Skin epidermis (tissue), 12 donors: Measurements from ENCODE around the gene ATP1A1.
A peak's percentile ranks its signal among the peaks of the same experiment; 100 is the strongest.

Experiments
- H3K27ac ChIP-seq, 21 experiments: fragments of 200-600 bp; sonication (generic) in 11 of 21; one replicate each; pipeline ENCODE4 v1.5.0; 2020; ENCODE audit warnings: mild to moderate bottlenecking in 3 of 21, inconsistent platforms in 2 of 21, moderate library complexity in 2 of 21
- H3K4me3 ChIP-seq, 7 experiments: fragments of 200-600 bp; sonication (generic) in 2 of 7; one replicate each; pipeline ENCODE4 v1.5.0; 2020; ENCODE audit warnings: inconsistent platforms in 2 of 7, mild to moderate bottlenecking in 2 of 7, moderate library complexity in 1 of 7

The ATP1A1 gene

GRCh38 chr1:116340506-116341231 is 32.4 kb upstream of the ATP1A1 start:
- Histone ChIP-seq H3K4me3 (no peak overlapping the region), H3K27ac (peak overlapping the region in 5 of 21 experiments; percentile 10 to 31 (median 12))

DNA sequence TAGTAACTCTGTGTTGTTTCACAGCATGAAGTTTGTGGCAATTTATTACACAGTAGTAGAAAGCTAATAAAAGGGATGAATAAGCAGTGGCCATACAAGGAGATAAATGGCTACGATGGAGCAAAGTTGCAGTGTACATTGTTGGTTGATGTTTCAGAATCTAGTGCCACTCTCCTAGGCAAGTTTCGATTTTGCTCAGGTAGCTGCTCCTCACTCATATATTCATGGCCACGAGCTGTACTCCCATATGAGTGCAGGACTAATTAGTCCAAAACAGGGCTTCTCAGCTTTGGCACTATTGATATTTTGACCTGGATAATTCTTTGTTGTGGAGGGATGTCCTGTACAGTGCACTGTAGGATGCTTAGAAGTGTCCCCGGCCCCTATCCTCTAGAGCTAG is 30.0 kb upstream of the ATP1A1 start:
- Histone ChIP-seq H3K27ac (no peak overlapping the region), H3K4me3 (no peak overlapping the region)

DNA sequence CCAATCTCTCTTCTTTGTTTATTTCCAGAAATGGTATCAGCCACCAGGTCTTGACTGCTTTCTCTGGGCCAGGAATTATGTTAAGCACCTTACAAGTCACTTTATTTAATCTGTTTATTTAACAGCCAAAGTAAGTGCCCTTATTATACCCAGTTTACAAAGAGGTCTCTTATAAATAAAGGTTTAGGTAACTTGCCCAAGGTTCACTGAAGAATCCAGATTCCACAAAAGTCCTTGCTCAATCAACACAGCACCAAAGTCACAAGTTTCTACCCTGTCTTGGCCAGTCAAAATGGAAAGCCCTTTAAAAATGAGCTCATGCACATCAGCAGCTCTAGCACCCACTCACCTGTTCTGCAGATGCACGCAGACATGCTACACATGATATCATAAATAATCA is 28.0 kb upstream of the ATP1A1 start:
- Histone ChIP-seq H3K4me3 (no peak overlapping the region), H3K27ac (no peak overlapping the region)

DNA sequence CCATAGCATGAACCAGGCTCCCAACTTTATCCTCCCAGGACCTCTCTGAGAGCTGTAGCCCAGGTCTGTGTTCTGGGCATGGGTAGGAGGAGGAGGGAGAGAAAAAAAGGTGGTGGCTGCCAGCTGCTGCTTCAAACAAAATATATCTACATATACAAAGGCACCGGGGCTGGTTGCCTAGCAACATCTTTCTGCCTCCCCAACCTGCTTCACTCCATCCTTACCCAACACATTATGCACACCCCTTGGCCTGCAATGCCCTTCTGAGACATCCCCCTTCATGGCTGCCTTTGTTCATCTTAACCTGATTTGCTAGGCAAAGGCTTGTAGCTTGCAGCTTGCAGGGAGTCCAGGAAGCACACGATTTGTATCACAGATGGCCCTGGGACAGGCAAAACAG is 27.2 kb upstream of the ATP1A1 start:
- Histone ChIP-seq H3K4me3 (no peak overlapping the region), H3K27ac (no peak overlapping the region)

DNA sequence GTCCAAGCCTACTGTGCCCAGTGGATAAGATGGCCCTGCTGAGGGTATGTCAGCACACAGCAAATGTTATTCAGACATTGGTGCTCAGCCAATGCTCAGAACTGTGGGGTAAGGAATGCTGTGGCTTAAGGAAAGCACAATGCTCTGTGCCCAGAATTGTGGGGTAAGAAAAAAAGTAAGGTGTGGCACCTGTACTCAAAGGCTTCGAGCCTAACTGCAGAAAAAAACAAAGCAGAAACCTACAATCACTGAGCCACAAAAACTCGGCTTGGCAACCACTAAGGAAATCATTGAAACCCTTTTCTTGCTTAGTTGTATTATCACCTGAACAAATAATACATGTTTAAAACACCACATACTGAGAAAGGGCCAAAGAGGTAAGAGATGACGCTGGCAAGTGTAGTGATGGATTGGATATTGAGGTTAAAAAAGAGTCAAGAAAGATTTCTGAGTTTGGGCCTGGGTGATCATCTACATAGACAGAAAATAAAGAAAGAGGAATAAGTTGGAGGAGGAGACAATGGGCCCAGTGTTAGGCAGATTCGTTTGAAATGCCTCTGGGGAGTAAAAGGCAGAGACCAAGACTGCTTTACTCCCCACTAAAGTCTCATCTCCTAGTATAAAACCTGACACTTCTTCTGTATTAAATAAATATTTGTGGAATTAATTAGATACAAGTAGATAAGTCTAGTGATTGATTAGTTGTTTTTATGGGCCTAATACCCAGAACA is 25.9 kb upstream of the ATP1A1 start:
- Histone ChIP-seq H3K4me3 (no peak overlapping the region), H3K27ac (peak overlapping the region in 4 of 21 experiments; percentile 5 to 48 (median 22))

- H3K27ac ChIP-seq, result peak overlapping the region in 3 of 21 experiments; percentile 5 to 26 (median 18)
These were observed 25.3 kb upstream of the ATP1A1 start for GRCh38 chr1:116347696-116348095.

GRCh38 chr1:116350097-116350645 is 22.9 kb upstream of the ATP1A1 start:
- Histone ChIP-seq H3K27ac (no peak overlapping the region), H3K4me3 (no peak overlapping the region)

More at GRCh38 chr1:116347696-116348095, 25.3 kb upstream of the ATP1A1 start:
- no peak overlapping the region for H3K4me3 ChIP-seq

- no peak overlapping the region for H3K4me3 ChIP-seq
- H3K27ac ChIP-seq, result peak overlapping the region in 1 of 21 experiments; percentile 59
These were observed 21.1 kb upstream of the ATP1A1 start for GRCh38 chr1:116351914-116352313.

DNA sequence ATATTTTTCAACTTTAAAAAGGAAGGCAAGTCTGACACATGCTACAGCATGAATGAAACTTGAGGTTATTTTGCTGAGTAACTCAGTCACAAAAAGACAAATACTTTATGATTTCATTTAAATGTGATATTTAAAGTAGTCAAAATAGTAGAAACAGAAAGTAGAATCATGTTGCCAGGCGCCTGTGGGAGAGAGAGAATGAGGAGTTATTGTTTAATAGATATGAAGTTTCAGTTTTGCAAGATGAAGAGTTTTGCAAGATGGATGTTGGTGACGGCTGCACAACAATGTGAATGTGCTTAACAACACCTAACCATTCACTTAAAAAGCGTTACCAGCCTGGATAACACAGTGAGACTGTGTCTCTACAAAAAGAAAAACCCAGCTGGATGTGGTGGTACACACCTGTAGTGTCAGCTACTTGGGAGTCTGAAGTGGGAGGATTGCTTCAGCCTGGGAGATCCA is 20.7 kb upstream of the ATP1A1 start:
- peak overlapping the region in 1 of 21 experiments; percentile 59 for H3K27ac ChIP-seq
- H3K4me3 ChIP-seq, result no peak overlapping the region

GRCh38 chr1:116353155-116353554 is 19.9 kb upstream of the ATP1A1 start:
- no peak overlapping the region for H3K4me3 ChIP-seq
- H3K27ac ChIP-seq, result no peak overlapping the region

GRCh38 chr1:116356067-116356466 is 17.0 kb upstream of the ATP1A1 start:
- H3K27ac ChIP-seq, result peak overlapping the region in 1 of 21 experiments; percentile 22

GRCh38 chr1:116356673-116357072 is 16.4 kb upstream of the ATP1A1 start:
- Histone ChIP-seq H3K4me3 (no peak overlapping the region), H3K27ac (no peak overlapping the region)

More at GRCh38 chr1:116356067-116356466, 17.0 kb upstream of the ATP1A1 start:
- no peak overlapping the region for H3K4me3 ChIP-seq

- H3K4me3 ChIP-seq, result no peak overlapping the region
- H3K27ac ChIP-seq, result no peak overlapping the region
These were observed 15.6 kb upstream of the ATP1A1 start for GRCh38 chr1:116357487-116357886.

DNA sequence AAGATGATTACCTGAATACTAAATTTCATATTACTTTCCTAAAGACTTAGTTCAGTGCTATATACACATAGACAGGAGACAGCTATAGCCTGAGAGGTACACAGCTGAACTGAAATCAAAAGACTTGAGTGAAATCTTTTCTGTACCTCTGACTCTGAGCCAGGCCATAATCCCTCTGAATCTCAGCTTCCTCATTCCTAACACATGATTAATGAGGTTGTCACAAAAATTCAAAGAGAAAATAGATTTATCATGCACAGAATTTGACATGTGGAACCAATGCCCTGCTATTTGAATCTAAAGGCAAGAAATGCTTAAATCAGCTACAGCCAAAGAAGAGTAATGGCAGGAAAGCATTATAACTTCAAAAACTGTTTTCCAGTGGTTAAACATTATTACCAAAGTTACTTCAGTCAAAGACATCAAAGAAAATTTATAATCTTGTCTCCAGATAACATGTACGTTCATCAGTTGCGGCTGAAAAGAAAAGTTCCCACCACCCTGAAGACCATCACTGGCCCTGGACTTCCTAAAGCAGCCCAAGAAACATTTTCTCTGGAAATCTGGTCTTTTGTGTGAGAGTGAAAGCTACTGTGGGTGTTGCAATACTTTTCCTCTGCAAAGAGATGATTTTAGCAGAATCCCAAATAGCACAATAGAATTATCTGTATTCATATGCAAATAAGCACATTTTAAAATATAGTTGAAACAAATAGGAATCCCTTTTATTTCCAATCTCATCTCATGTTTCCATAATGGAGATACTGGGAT is 13.8 kb upstream of the ATP1A1 start:
- H3K27ac ChIP-seq, result peak overlapping the region in 1 of 21 experiments; percentile 1
- no peak overlapping the region for H3K4me3 ChIP-seq

GRCh38 chr1:116359871-116360270 is 13.2 kb upstream of the ATP1A1 start:
- Histone ChIP-seq H3K4me3 (no peak overlapping the region), H3K27ac (peak overlapping the region in 1 of 21 experiments; percentile 1)

GRCh38 chr1:116360429-116361173 is 12.4 kb upstream of the ATP1A1 start:
- no peak overlapping the region for H3K4me3 ChIP-seq
- H3K27ac ChIP-seq, result no peak overlapping the region

DNA sequence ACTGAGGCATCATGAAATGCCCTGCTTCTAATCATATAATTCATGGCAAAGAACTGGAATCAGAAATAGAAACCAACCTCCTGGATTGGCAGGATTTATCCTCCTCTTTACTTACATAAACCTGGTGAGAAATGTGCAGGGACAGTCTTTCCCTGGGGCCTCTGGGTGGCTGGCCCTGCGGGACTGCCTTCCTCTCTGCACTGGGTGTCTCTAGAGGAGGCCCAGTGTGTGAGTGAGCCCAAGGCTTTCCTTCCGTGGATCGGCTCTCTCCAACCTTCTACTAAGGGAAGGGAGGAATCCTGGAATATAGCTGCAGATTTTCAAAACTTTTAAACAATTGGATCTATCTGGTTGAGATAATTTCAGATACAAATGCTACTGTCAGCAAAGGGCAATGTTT is 11.4 kb upstream of the ATP1A1 start:
- no peak overlapping the region for H3K27ac ChIP-seq

DNA sequence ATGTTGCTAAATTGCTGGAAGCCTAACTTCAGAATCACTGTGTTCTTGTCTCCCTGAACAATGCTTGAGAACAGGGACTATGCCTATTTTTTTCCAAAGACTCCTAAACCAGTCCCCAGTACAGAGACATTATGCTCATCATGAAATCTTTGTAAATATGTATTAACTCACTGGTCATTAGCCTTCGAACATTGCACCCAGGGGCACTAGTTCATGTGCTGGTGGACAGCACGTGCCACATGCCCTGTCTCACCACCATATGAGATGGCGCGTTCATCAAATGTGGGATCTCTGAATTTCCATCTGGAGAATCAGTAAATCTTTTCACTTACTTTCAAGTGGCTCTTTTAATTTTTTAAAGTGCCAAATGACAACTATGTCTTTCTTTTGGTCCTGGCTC is 11.0 kb upstream of the ATP1A1 start:
- no peak overlapping the region for H3K4me3 ChIP-seq
- no peak overlapping the region for H3K27ac ChIP-seq

More for the DNA sequence above, 11.4 kb upstream of the ATP1A1 start:
- H3K4me3 ChIP-seq, result no peak overlapping the region

DNA sequence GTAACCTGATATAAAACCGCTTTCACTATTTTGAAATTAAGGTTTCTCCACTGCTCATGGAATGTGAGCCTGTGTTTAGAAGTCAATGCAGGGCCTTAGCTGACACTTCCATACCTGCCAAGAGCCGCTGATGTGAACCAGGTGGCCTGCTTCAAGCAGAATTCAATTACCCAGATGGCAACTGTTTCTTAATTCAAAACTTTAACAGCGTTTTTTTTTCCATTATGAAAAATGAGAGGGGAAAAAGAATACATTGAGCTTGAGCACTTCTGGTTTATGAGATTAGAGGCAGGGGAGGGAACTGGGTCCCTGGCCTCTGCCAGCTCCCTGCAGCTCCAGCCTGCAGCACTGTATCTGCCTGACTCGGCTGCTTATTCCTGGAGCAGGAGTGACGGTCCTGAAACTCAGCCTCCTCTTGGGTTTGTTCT is 7.7 kb upstream of the ATP1A1 start:
- H3K27ac ChIP-seq, result no peak overlapping the region
- H3K4me3 ChIP-seq, result no peak overlapping the region
